IMR-90 (cell line): ENCODE measurements around the gene SNX5. TPM values are rescaled to one million over a fixed set of nuclear protein-coding genes. Genes with fewer than 3 reads are reported as not detected.

ENCODE experiments used
- ATAC-seq: fragments of 200-7000 bp; cut with Tn5 transposase; 2 replicates; pipeline ENCODE4 v1.9.1; 2020; ENCODE audit warnings: low read depth, mild to moderate bottlenecking, moderate library complexity
- BruUV-seq: library from RNA; stranded (reverse); fragments of 400-500 nt; replicated peaks from 2 replicates; lab custom pipeline; 2021; lab: Mats Ljungman, UMichigan
- CTCF ChIA-PET: fragments of 300-600 bp; formaldehyde crosslinking; extraction: SDS; loops from one replicate; lab custom pipeline; 2021; ENCODE audit warnings: antibody characterized with exemption; lab: Yijun Ruan, JAX
- POLR2A ChIA-PET: fragments of 300-600 bp; sonication (Branson Sonifier 250); formaldehyde crosslinking; loops from one replicate; lab custom pipeline; 2022; ENCODE audit warnings: antibody characterized with exemption; ENCODE audit not compliant: unreplicated experiment; lab: Charles Lee
- DNase-seq: peaks from one replicate; pipeline ENCODE4 v3.0.0; 2013
- H2AFZ ChIP-seq: replicated peaks from 2 replicates; pipeline ENCODE3; 2013; ENCODE audit warnings: low read length, mild to moderate bottlenecking; ENCODE audit not compliant: poor library complexity
- H2AK5ac ChIP-seq: 2 replicates; pipeline ENCODE4 v1.6.1; 2013; ENCODE audit warnings: low read depth, low read length, inconsistent platforms
- H2AK9ac ChIP-seq: replicated peaks from 2 replicates; pipeline ENCODE3; 2013; ENCODE audit warnings: mild to moderate bottlenecking, low read depth, low read length, moderate library complexity; ENCODE audit not compliant: poor library complexity
- H2BK120ac ChIP-seq: 2 replicates; pipeline ENCODE4 v1.6.1; 2013; ENCODE audit warnings: low read depth, low read length, inconsistent platforms
- H2BK15ac ChIP-seq: 3 replicates; pipeline ENCODE4 v1.6.1; 2013; ENCODE audit warnings: low read depth, low read length, inconsistent platforms
- H2BK20ac ChIP-seq: 2 replicates; pipeline ENCODE4 v1.6.1; 2013; ENCODE audit warnings: low read depth, mild to moderate bottlenecking, inconsistent platforms, low read length, moderate library complexity
- H2BK5ac ChIP-seq: 2 replicates; pipeline ENCODE4 v1.6.1; 2013; ENCODE audit warnings: mild to moderate bottlenecking, low read depth, low read length, inconsistent platforms; ENCODE audit not compliant: poor library complexity, severe bottlenecking
- H3K14ac ChIP-seq: replicated peaks from 2 replicates; pipeline ENCODE4 v1.6.1; 2013; ENCODE audit warnings: low read depth, low read length, inconsistent platforms
- H3K18ac ChIP-seq: 2 replicates; pipeline ENCODE4 v1.6.1; 2013; ENCODE audit warnings: low read depth, low read length, control low read depth
- H3K23ac ChIP-seq: 2 replicates; pipeline ENCODE4 v1.6.1; 2013; ENCODE audit warnings: low read depth, low read length, inconsistent platforms
- H3K27ac ChIP-seq: 2 replicates; pipeline ENCODE4 v1.5.1; 2013; ENCODE audit warnings: mild to moderate bottlenecking, control low read depth, low read length; ENCODE audit not compliant: insufficient read depth
- H3K27me3 ChIP-seq: 2 replicates; pipeline ENCODE4 v1.6.1; 2013; ENCODE audit warnings: low read length; ENCODE audit not compliant: control insufficient read depth, insufficient read depth
- H3K36me3 ChIP-seq: 2 replicates; pipeline ENCODE4 v1.6.1; 2013; ENCODE audit warnings: low read length, mixed read lengths; ENCODE audit not compliant: control insufficient read depth, insufficient read depth
- H3K4ac ChIP-seq: 2 replicates; pipeline ENCODE4 v1.6.1; 2013; ENCODE audit warnings: low read depth, low read length, inconsistent platforms
- H3K4me1 ChIP-seq: 2 replicates; pipeline ENCODE4 v1.6.1; 2013; ENCODE audit warnings: low read length, mixed read lengths; ENCODE audit not compliant: control insufficient read depth, insufficient read depth
- H3K4me2 ChIP-seq: 2 replicates; pipeline ENCODE4 v1.6.1; 2013; ENCODE audit warnings: low read depth, mild to moderate bottlenecking, control low read depth, low read length, moderate library complexity
- H3K4me3 ChIP-seq: 2 replicates; pipeline ENCODE4 v1.5.1; 2013; ENCODE audit warnings: low read depth, mild to moderate bottlenecking, control low read depth, low read length, moderate library complexity; ENCODE audit not compliant: insufficient read depth
- H3K56ac ChIP-seq: 2 replicates; pipeline ENCODE4 v1.6.1; 2013; ENCODE audit warnings: low read length, inconsistent platforms; ENCODE audit not compliant: insufficient read depth; ENCODE audit errors: extremely low read depth
- H3K79me1 ChIP-seq, 2 experiments: 2 replicates each; pipeline ENCODE4 v1.6.1; 2013; ENCODE audit warnings: low read length in 2 of 2, inconsistent platforms in 1 of 2, low read depth in 1 of 2
- H3K9ac ChIP-seq: 2 replicates; pipeline ENCODE4 v1.6.1; 2013; ENCODE audit warnings: low read depth, low read length, control low read depth
- H3K9me1 ChIP-seq: 2 replicates; pipeline ENCODE4 v1.6.1; 2013; ENCODE audit warnings: low read length, inconsistent platforms; ENCODE audit not compliant: insufficient read depth
- H3K9me3 ChIP-seq: 2 replicates; pipeline ENCODE4 v1.6.1; 2013; ENCODE audit warnings: low read length; ENCODE audit not compliant: control insufficient read depth, insufficient read depth
- H4K20me1 ChIP-seq: 2 replicates; pipeline ENCODE4 v1.6.1; 2013; ENCODE audit warnings: low read length, inconsistent platforms; ENCODE audit not compliant: insufficient read depth
- H4K5ac ChIP-seq: 2 replicates; pipeline ENCODE4 v1.6.1; 2013; ENCODE audit warnings: mild to moderate bottlenecking, low read depth, low read length, control low read depth
- H4K8ac ChIP-seq, 2 experiments: 2 replicates each; pipeline ENCODE4 v1.6.1; 2013; ENCODE audit warnings: low read depth in 2 of 2, low read length in 2 of 2, control low read depth in 1 of 2, inconsistent platforms in 1 of 2
- H4K91ac ChIP-seq: 2 replicates; pipeline ENCODE4 v1.6.1; 2013; ENCODE audit warnings: low read depth, low read length, inconsistent platforms; ENCODE audit not compliant: insufficient read depth
- BHLHE40 ChIP-seq: fragments of 150-350 bp; IDR thresholded peaks from 2 replicates; pipeline ENCODE4 v1.6.1; 2016; ENCODE audit warnings: mild to moderate bottlenecking, low read depth, low read length
- CEBPB ChIP-seq: IDR thresholded peaks from 2 replicates; pipeline ENCODE4 v1.6.1; 2012; ENCODE audit warnings: low read depth, low read length, improper control_type of control experiment
- CHD1 ChIP-seq: IDR thresholded peaks from 2 replicates; pipeline ENCODE4 v1.6.1; 2012; ENCODE audit warnings: low read depth, low read length, improper control_type of control experiment
- CTCF ChIP-seq: conservative IDR thresholded peaks from 2 replicates; pipeline ENCODE4 v1.5.1; 2012; ENCODE audit warnings: mild to moderate bottlenecking, low read depth, low read length, improper control_type of control experiment
- ELK1 ChIP-seq: fragments of 150-350 bp; IDR thresholded peaks from 2 replicates; pipeline ENCODE4 v1.6.1; 2016; ENCODE audit warnings: low read depth, mild to moderate bottlenecking, low read length, moderate library complexity, borderline replicate concordance
- MAFK ChIP-seq: IDR thresholded peaks from 2 replicates; pipeline ENCODE4 v1.6.1; 2012; ENCODE audit warnings: low read depth, low read length, improper control_type of control experiment
- MAZ ChIP-seq: IDR thresholded peaks from 2 replicates; pipeline ENCODE4 v1.6.1; 2012; ENCODE audit warnings: low read depth, mild to moderate bottlenecking, low read length, improper control_type of control experiment, moderate library complexity, borderline replicate concordance
- MXI1 ChIP-seq: IDR thresholded peaks from 2 replicates; pipeline ENCODE4 v1.6.1; 2012; ENCODE audit warnings: low read depth, mild to moderate bottlenecking, low read length, moderate library complexity, borderline replicate concordance
- NFE2L2 ChIP-seq: fragments of 150-350 bp; IDR thresholded peaks from 2 replicates; pipeline ENCODE4 v1.6.1; 2016; ENCODE audit warnings: low read depth, mild to moderate bottlenecking, low read length
- POLR2A ChIP-seq: IDR thresholded peaks from 2 replicates; pipeline ENCODE4 v1.6.1; 2012; ENCODE audit warnings: mild to moderate bottlenecking, low read depth, low read length
- RAD21 ChIP-seq: IDR thresholded peaks from 2 replicates; pipeline ENCODE4 v1.6.1; 2012; ENCODE audit warnings: low read length, improper control_type of control experiment
- RFX5 ChIP-seq: IDR thresholded peaks from 2 replicates; pipeline ENCODE4 v1.8.0; 2012; ENCODE audit warnings: low read depth, mild to moderate bottlenecking, low read length, moderate library complexity
- SMC3 ChIP-seq: fragments of 150-350 bp; IDR thresholded peaks from 2 replicates; pipeline ENCODE4 v1.6.1; 2016; ENCODE audit warnings: low read depth, mild to moderate bottlenecking, antibody characterized with exemption, low read length, moderate library complexity
- USF2 ChIP-seq: fragments of 150-350 bp; IDR thresholded peaks from 2 replicates; pipeline ENCODE4 v1.6.1; 2017; ENCODE audit warnings: mild to moderate bottlenecking, antibody characterized with exemption, low read length, low read depth
- WGBS, 2 experiments: methylation state at CpG; one replicate each; pipeline versions ENCODE4 v1.1.5 to v1.1.7; 2013; ENCODE audit warnings: missing lambda C conversion rate in 2 of 2; ENCODE audit not compliant: insufficient read length in 1 of 2; ENCODE audit errors: extremely low coverage in 2 of 2; 5-methylcytosine and 5-hydroxymethylcytosine counted together
- dilution Hi-C: fragments of 300-500 bp; cut with HindIII; formaldehyde crosslinking; loops from one replicate; pipeline ENCODE4 v1.14.3; 2018; ENCODE audit warnings: low sequenced_read_pairs; ENCODE audit not compliant: unreplicated experiment
- in situ Hi-C: fragments of 300-500 bp; cut with MboI; formaldehyde crosslinking; loops from 3 replicates; pipeline ENCODE4 v1.14.3; 2019; ENCODE audit warnings: low sequenced_read_pairs, inconsistent platforms, mixed read lengths
- intact Hi-C: fragments of 100-400 bp; cut with micrococcal nuclease; formaldehyde crosslinking; loops from 2 replicates; pipeline ENCODE4 v1.10.0; 2022
- polyA plus RNA-seq, 3 experiments: library from polyadenylated mRNA; depleted of rRNA; stranded (reverse); fragments of >200 nt; gene quantifications; 2 replicates each; pipeline ENCODE4 v1.2.3, GENCODE V29; 2012; ENCODE audit warnings: low replicate concordance in 1 of 3
- total RNA-seq: library from RNA; depleted of rRNA; stranded (reverse); fragments of >200 nt; gene quantifications from 2 replicates; pipeline ENCODE4 v1.2.3, GENCODE V29; 2012

The SNX5 gene
- total and polyA plus RNA-seq, 2 of the 4 experiments (the other 2 are of a cell fraction), result 65.4 to 92.8 TPM

GRCh38 chr20:17971300-17972013 lies 2.9 kb upstream of the SNX5 start:
- Histone ChIP-seq H2AK9ac (peak overlapping the region; percentile 43), H4K20me1 (peaks cover 13% of the 10 kb centered on the region), H2AK5ac (peak overlapping the region; percentile 71; the same call in 1 of the 2 replicates), H3K4me1 (peaks cover 5% of the 10 kb centered on the region), H4K5ac (peak overlapping the region; percentile 49; the same call in 1 of the 2 replicates), H2AFZ (peak overlapping the region; percentile 17), H3K4ac (peak overlapping the region; percentile 79; the same call in 1 of the 2 replicates), H3K79me1 (peaks cover 19 to 41% of the 10 kb centered on the region in 2 experiments; a peak in 3 of 4 replicates), H2BK5ac (peak overlapping the region; percentile 95), H2BK20ac (no peak overlapping the region), H3K9me3 (no peaks in the 10 kb centered on the region), H3K56ac (peak overlapping the region; percentile 13), H3K4me2 (peak overlapping the region; percentile 91), H3K27me3 (no peaks in the 10 kb centered on the region), H3K18ac (peak overlapping the region; percentile 38; the same call in 1 of the 2 replicates), H4K91ac (peak overlapping the region; percentile 27; the same call in 1 of the 2 replicates), H2BK15ac (peak overlapping the region; percentile 17; the same call in 1 of the 3 replicates), H3K23ac (peak overlapping the region; percentile 89), H3K9ac (peak overlapping the region; percentile 53), H3K36me3 (peaks cover 4% of the 10 kb centered on the region; the same call in 1 of the 2 replicates), H2BK120ac (peak overlapping the region; percentile 69), H3K27ac (peak overlapping the region; percentile 45; the same call in 1 of the 2 replicates), H3K14ac (peak overlapping the region; percentile 75), H3K9me1 (no peaks in the 10 kb centered on the region), H3K4me3 (peak overlapping the region; percentile 28), H4K8ac (peak overlapping the region in 1 of 2 experiments; percentile 50; a peak in 3 of 4 replicates)
- CTCF ChIA-PET, result interaction anchor here (1.1 to 1.2 kb wide), 2 partner anchors 9 to 13 kb away, joined by 3 read pairs; no protein-coding TSS in a partner anchor
- POLR2A ChIA-PET, result no interaction called here
- dilution Hi-C loops, result no loop called here
- no TSS peak for BruUV-seq
- no peak for ATAC-seq
- DNase-seq, result peak; percentile 57
- in situ Hi-C loops, result no loop called here
- 40% methylated on average over 3 of the region's 7 CpGs; no CpG with 5 or more reads in 1 of the 2 experiments for WGBS, 2 experiments
- intact Hi-C loops, result loop anchor here (2.0 kb wide), 2 partner anchors 19 to 165 kb away; partner anchors contain the start of genes KAT14 and PET117
- TF ChIP-seq MAFK (no peak), MXI1 (no peak), RFX5 (no peak), BHLHE40 (no peak), POLR2A (no peak), RAD21 (no peak), CEBPB (no peak), ELK1 (no peak), MAZ (no peak), CHD1 (no peak), USF2 (no peak), SMC3 (no peak), CTCF (no peak), NFE2L2 (no peak)
